DOHH2 (cell line): ENCODE data around the gene NFKB2.
A peak's percentile ranks its signal among the peaks of the same experiment; 100 is the strongest.

Source experiments
- H3F3A ChIP-seq: fragments of 200-600 bp; sonication (generic), shearing (Covaris generic); 2 replicates; pipeline ENCODE4 v1.6.0; 2016; ENCODE audit warnings: antibody characterized with exemption, mild to moderate bottlenecking; ENCODE audit not compliant: control insufficient read depth, insufficient read depth
- H3K27ac ChIP-seq: fragments of 200-600 bp; sonication (generic); 2 replicates; pipeline ENCODE4 v1.5.1; 2014; ENCODE audit warnings: low read depth, mild to moderate bottlenecking, low read length, moderate library complexity
- H3K27me3 ChIP-seq: fragments of 200-600 bp; sonication (generic); 2 replicates; pipeline ENCODE4 v1.6.1; 2014; ENCODE audit warnings: mild to moderate bottlenecking, low read length, mixed read lengths; ENCODE audit not compliant: control insufficient read depth
- H3K36me3 ChIP-seq: fragments of 200-600 bp; sonication (generic); 2 replicates; pipeline ENCODE4 v1.6.1; 2014; ENCODE audit warnings: mild to moderate bottlenecking, low read length, moderate library complexity, mixed read lengths; ENCODE audit not compliant: control insufficient read depth
- H3K4me1 ChIP-seq: fragments of 200-600 bp; sonication (generic); 2 replicates; pipeline ENCODE4 v1.6.1; 2014; ENCODE audit warnings: mild to moderate bottlenecking, low read length, mixed read lengths; ENCODE audit not compliant: control insufficient read depth
- H3K4me2 ChIP-seq: fragments of 200-600 bp; sonication (generic); 2 replicates; pipeline ENCODE4 v1.6.0; 2014; ENCODE audit warnings: mild to moderate bottlenecking, low read length, moderate library complexity
- H3K4me3 ChIP-seq: fragments of 200-600 bp; sonication (generic); 2 replicates; pipeline ENCODE4 v1.5.1; 2014; ENCODE audit warnings: mild to moderate bottlenecking, low read length, mixed read lengths
- H3K79me2 ChIP-seq: fragments of 200-600 bp; sonication (generic); 2 replicates; pipeline ENCODE4 v1.6.1; 2014; ENCODE audit warnings: mild to moderate bottlenecking, low read length, mixed read lengths; ENCODE audit not compliant: control insufficient read depth
- H3K9me2 ChIP-seq: fragments of 200-600 bp; sonication (generic); replicated peaks from 2 replicates; pipeline ENCODE4 v1.6.1; 2014; ENCODE audit warnings: mild to moderate bottlenecking, low read length, mixed read lengths; ENCODE audit not compliant: control insufficient read depth
- H3K9me3 ChIP-seq: fragments of 200-600 bp; sonication (generic); 2 replicates; pipeline ENCODE4 v1.6.1; 2014; ENCODE audit warnings: antibody characterized with exemption, low read length, mixed read lengths; ENCODE audit not compliant: control insufficient read depth, insufficient read depth
- H4K20me1 ChIP-seq: fragments of 200-600 bp; sonication (generic); 2 replicates; pipeline ENCODE4 v1.6.0; 2014; ENCODE audit warnings: low read depth, mild to moderate bottlenecking, antibody characterized with exemption, low read length, moderate library complexity; ENCODE audit not compliant: control insufficient read depth, insufficient read depth
- EZH2phosphoT487 ChIP-seq: fragments of 200-600 bp; sonication (generic); IDR thresholded peaks from 2 replicates; pipeline ENCODE4 v1.6.1; 2017; ENCODE audit warnings: borderline replicate concordance, mild to moderate bottlenecking, antibody characterized with exemption, low read length, moderate library complexity, mixed read lengths
- TF ChIP-seq, protein P1 (sequence below): fragments of 200-600 bp; sonication (generic); IDR thresholded peaks from one replicate; pipeline ENCODE4 v1.5.1; 2014; ENCODE audit warnings: antibody characterized with exemption, mild to moderate bottlenecking, low read depth, low read length; ENCODE audit not compliant: poor library complexity, severe bottlenecking

The NFKB2 gene

DNA sequence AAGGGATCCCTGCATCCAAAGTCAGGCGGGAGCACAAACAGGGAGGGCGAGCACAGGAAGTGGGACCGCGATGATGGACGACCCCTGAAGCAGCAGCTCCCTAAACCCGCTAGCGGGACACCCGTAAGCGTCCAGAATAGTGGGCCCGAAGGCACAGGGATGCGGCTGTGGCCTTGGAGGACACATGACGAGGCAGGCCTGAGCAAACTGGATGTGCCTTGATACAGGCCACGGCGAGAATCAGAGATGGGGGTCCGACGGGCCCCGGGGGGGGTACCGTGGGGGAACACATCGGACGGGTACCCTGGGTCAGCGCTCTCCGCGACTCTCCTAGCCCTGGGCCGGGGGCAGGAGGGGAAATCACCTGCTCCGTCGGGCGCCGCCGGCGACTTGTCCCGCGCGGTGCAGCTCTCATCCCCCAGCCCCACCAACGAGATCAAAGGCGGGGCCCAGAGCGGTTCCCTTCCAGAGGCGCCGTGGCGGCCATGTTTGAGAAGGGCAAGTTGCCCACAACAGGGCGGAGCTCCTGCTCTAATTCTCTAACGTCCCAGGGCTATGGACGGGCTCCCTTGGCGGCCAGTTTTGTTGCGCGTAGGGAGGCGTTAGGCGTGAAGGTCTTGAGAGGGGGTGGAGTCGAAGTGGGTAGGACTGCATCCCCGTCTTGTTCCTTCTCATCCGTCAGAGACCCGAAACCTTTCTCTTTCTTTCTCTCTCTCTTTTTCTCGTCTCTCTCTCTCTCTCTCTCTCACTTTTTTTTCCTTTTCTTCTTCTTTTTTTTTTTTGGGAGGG is 36.9 kb downstream of the NFKB2 start, which contains the start of gene CUEDC2:
Gene CUEDC2, minus strand, starts transcription at position 413 of the 789 bp plus-strand sequence. CDS start 7,386 bp downstream, outside the sequence.
- Histone ChIP-seq H3K36me3 (peaks cover 8% of the 10 kb centered on the region), H3K4me1 (peaks cover 16% of the 10 kb centered on the region), H3K9me3 (no peaks in the 10 kb centered on the region), H3K27ac (peak within 1 kb of the TSS; percentile 52), H3F3A (no peaks in the 10 kb centered on the region), H3K4me3 (peak within 1 kb of the TSS; percentile 90), H3K27me3 (peaks cover 15% of the 10 kb centered on the region), H3K4me2 (peak within 1 kb of the TSS; percentile 80), H3K9me2 (no peaks in the 10 kb centered on the region), H3K79me2 (peaks cover 16% of the 10 kb centered on the region), H4K20me1 (no peaks in the 10 kb centered on the region)
- no peak for TF ChIP-seq EZH2phosphoT487
- TF ChIP-seq, protein P1, sequence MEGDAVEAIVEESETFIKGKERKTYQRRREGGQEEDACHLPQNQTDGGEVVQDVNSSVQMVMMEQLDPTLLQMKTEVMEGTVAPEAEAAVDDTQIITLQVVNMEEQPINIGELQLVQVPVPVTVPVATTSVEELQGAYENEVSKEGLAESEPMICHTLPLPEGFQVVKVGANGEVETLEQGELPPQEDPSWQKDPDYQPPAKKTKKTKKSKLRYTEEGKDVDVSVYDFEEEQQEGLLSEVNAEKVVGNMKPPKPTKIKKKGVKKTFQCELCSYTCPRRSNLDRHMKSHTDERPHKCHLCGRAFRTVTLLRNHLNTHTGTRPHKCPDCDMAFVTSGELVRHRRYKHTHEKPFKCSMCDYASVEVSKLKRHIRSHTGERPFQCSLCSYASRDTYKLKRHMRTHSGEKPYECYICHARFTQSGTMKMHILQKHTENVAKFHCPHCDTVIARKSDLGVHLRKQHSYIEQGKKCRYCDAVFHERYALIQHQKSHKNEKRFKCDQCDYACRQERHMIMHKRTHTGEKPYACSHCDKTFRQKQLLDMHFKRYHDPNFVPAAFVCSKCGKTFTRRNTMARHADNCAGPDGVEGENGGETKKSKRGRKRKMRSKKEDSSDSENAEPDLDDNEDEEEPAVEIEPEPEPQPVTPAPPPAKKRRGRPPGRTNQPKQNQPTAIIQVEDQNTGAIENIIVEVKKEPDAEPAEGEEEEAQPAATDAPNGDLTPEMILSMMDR: peak; percentile 35

DNA sequence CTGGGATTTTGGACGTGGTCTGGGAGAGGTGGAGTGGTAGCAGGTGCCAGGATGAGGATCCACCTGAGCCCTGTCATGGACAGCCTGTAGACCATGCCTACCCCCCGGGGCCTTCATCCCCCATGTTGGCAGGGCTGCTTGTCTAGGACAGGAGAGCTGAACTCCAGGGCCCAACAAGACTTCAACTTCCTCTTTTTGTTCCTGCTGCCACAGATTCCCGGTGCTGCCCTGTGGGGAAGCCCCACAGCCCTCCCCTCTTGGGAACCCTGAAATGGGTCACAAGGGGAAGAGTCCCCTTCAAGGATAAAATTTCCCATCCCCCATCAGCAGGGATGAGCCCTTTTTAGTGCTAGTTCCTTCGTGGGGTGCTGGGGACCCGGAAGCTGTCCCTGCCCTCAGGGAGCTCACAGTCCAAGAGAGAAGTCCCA is 38.1 kb downstream of the NFKB2 start:
- Histone ChIP-seq H3K4me3 (no peak overlapping the region), H3K4me1 (peaks cover 16% of the 10 kb centered on the region), H3K27me3 (peaks cover 15% of the 10 kb centered on the region), H4K20me1 (no peaks in the 10 kb centered on the region), H3K9me3 (no peaks in the 10 kb centered on the region), H3K4me2 (0 out of 2 replicates have a peak overlapping the region, but pooled peaks have one; percentile 80), H3K36me3 (peaks cover 8% of the 10 kb centered on the region), H3F3A (no peaks in the 10 kb centered on the region), H3K79me2 (peaks cover 16% of the 10 kb centered on the region), H3K27ac (no peak overlapping the region), H3K9me2 (no peaks in the 10 kb centered on the region)
- TF ChIP-seq EZH2phosphoT487: no peak
- TF ChIP-seq, protein P1: no peak

DNA sequence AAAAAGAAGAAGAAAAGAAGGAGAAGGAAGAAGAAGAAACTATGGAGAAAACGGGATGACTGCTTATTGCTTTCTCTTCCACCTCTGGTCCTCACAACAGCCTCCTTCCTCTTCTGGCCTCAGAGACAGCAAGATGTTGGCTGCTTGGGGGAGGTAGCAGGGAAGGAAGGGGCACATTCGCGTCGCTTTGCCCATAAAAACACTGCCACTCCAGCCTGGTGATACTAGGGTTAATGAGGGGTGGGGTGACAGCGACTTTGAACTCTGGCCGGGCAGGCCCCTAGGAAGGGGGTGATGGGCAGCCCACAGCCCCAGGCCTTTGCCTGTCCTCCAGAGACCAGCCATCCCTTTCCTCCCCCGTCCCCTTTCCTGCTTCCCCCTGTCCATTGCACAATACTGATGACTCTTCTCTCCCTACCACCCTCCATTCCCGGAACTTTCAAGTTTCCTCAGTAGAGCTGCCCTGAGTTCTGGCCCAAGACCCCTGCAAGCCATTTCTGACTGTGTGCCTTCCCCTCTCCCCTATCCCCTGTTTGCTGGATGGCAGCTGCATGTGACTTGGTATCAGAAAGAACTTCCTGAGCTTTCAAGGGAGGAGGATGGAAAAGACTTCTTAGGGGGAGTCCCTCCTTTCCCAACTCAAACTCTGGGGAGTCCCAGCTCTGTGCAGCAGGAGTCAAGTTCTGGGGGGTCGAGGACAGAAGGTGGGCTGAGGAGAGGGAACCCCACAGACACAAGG is 39.1 kb downstream of the NFKB2 start:
- Histone ChIP-seq H3K79me2 (peaks cover 16% of the 10 kb centered on the region), H3K9me3 (no peaks in the 10 kb centered on the region), H3K9me2 (no peaks in the 10 kb centered on the region), H3K36me3 (peaks cover 8% of the 10 kb centered on the region), H4K20me1 (no peaks in the 10 kb centered on the region), H3K27ac (no peak overlapping the region), H3K4me2 (no peak overlapping the region), H3K27me3 (peaks cover 15% of the 10 kb centered on the region), H3F3A (no peaks in the 10 kb centered on the region), H3K4me1 (peaks cover 16% of the 10 kb centered on the region), H3K4me3 (no peak overlapping the region)
- no peak for TF ChIP-seq EZH2phosphoT487
- TF ChIP-seq, protein P1: no peak
